Neural cell (in vitro differentiated cells): Measurements from ENCODE around the gene TNFSF15. TPM values are rescaled to one million over a fixed set of nuclear protein-coding genes. Genes with fewer than 3 reads are reported as not detected.

Experiments
- H2AFZ ChIP-seq: fragments of 200-600, 300-800 bp; sonication (generic), shearing (Covaris generic); 2 replicates; pipeline ENCODE4 v1.6.0; 2014; ENCODE audit warnings: low read depth, mild to moderate bottlenecking, antibody characterized with exemption, low read length, moderate library complexity
- H3F3A ChIP-seq: fragments of 200-600 bp; shearing (Covaris generic); 2 replicates; pipeline ENCODE4 v1.6.1; 2016; ENCODE audit warnings: mild to moderate bottlenecking, moderate library complexity, mixed read lengths, antibody characterized with exemption, low read length; ENCODE audit not compliant: insufficient read depth, poor library complexity, severe bottlenecking
- H3K27ac ChIP-seq: fragments of 200-600, 300-800 bp; sonication (generic), shearing (Covaris generic); 2 replicates; pipeline ENCODE4 v1.5.1; 2014; ENCODE audit warnings: mild to moderate bottlenecking, low read length, moderate library complexity
- H3K27me3 ChIP-seq: fragments of 300-800, 200-600 bp; sonication (generic), shearing (Covaris generic); 2 replicates; pipeline ENCODE4 v1.6.0; 2014; ENCODE audit warnings: mild to moderate bottlenecking, low read depth, low read length, moderate library complexity; ENCODE audit not compliant: insufficient read depth
- H3K36me3 ChIP-seq: fragments of 300-800, 200-600 bp; sonication (generic), shearing (Covaris generic); 2 replicates; pipeline ENCODE4 v1.5.1; 2014; ENCODE audit warnings: mild to moderate bottlenecking, antibody characterized with exemption, low read length, moderate library complexity; ENCODE audit not compliant: insufficient read depth
- H3K4me2 ChIP-seq: fragments of 300-800, 200-600 bp; sonication (generic), shearing (Covaris generic); 2 replicates; pipeline ENCODE4 v1.6.0; 2014; ENCODE audit warnings: mild to moderate bottlenecking, low read length
- H3K4me3 ChIP-seq: fragments of 300-800, 200-600 bp; sonication (generic), shearing (Covaris generic); 2 replicates; pipeline ENCODE4 v1.5.1; 2014; ENCODE audit warnings: mild to moderate bottlenecking, low read length, moderate library complexity
- H3K79me2 ChIP-seq: fragments of 200-600 bp; shearing (Covaris generic); replicated peaks from 2 replicates; pipeline ENCODE4 v1.6.0; 2014; ENCODE audit warnings: mild to moderate bottlenecking, low read length, moderate library complexity; ENCODE audit not compliant: insufficient read depth
- H3K9ac ChIP-seq: fragments of 300-800, 200-600 bp; sonication (generic), shearing (Covaris generic); 2 replicates; pipeline ENCODE4 v1.6.1; 2016; ENCODE audit warnings: mild to moderate bottlenecking, low read length, mixed read lengths
- H3K9me2 ChIP-seq: fragments of 200-600 bp; shearing (Covaris generic); 2 replicates; pipeline ENCODE4 v1.6.1; 2016; ENCODE audit warnings: mild to moderate bottlenecking, low read length, mixed read lengths; ENCODE audit not compliant: insufficient read depth
- H3K9me3 ChIP-seq: fragments of 200-600, 300-800 bp; sonication (generic), shearing (Covaris generic); 2 replicates; pipeline ENCODE4 v1.6.1; 2016; ENCODE audit warnings: mild to moderate bottlenecking, mixed run types, low read length, moderate library complexity, mixed read lengths
- H4K20me1 ChIP-seq: fragments of 200-600 bp; shearing (Covaris generic); 2 replicates; pipeline ENCODE4 v1.6.1; 2016; ENCODE audit warnings: mild to moderate bottlenecking, mixed run types; ENCODE audit not compliant: insufficient read depth
- EP300 ChIP-seq: fragments of 450-650 bp; conservative IDR thresholded peaks from 2 replicates; pipeline ENCODE4 v1.6.1; 2014; ENCODE audit warnings: antibody characterized with exemption, mild to moderate bottlenecking, moderate library complexity; ENCODE audit not compliant: poor library complexity, severe bottlenecking
- EZH2 ChIP-seq: fragments of 200-600, 300-800 bp; shearing (Covaris generic), sonication (generic); IDR thresholded peaks from 2 replicates; pipeline ENCODE4 v1.6.1; 2014; ENCODE audit warnings: antibody characterized with exemption, low read length, borderline replicate concordance, mild to moderate bottlenecking; ENCODE audit not compliant: insufficient read depth, poor library complexity, severe bottlenecking
- MXI1 ChIP-seq: fragments of 450-650 bp; conservative IDR thresholded peaks from 2 replicates; pipeline ENCODE4 v1.6.1; 2014; ENCODE audit warnings: antibody characterized with exemption, mild to moderate bottlenecking; ENCODE audit not compliant: poor library complexity, severe bottlenecking
- POLR2AphosphoS5 ChIP-seq: IDR thresholded peaks from 2 replicates; pipeline ENCODE4 v1.6.1; 2012
- RAD21 ChIP-seq: fragments of 450-650 bp; conservative IDR thresholded peaks from 2 replicates; pipeline ENCODE4 v1.6.1; 2014; ENCODE audit warnings: antibody characterized with exemption, mild to moderate bottlenecking, moderate library complexity
- SMC3 ChIP-seq: fragments of 450-650 bp; conservative IDR thresholded peaks from 2 replicates; pipeline ENCODE4 v1.6.1; 2014; ENCODE audit warnings: antibody characterized with exemption, mild to moderate bottlenecking, moderate library complexity; ENCODE audit not compliant: poor library complexity
- TAF1 ChIP-seq: IDR thresholded peaks from 2 replicates; pipeline ENCODE4 v1.6.1; 2012; ENCODE audit warnings: low read depth
- polyA plus RNA-seq: library from polyadenylated mRNA; depleted of rRNA; stranded (reverse); fragments of >200 nt; gene quantifications from 2 replicates; pipeline ENCODE4 v1.2.3, GENCODE V29; 2014
- TF ChIP-seq, protein P1 (sequence below): IDR thresholded peaks from 2 replicates; pipeline ENCODE4 v1.6.1; 2012; ENCODE audit warnings: borderline replicate concordance
- TF ChIP-seq, protein P2 (sequence below): fragments of 450-650 bp; IDR thresholded peaks from 2 replicates; pipeline ENCODE4 v1.5.1; 2014; ENCODE audit warnings: antibody characterized with exemption, mild to moderate bottlenecking, moderate library complexity; ENCODE audit not compliant: poor library complexity, severe bottlenecking

TNFSF15 gene
- polyA plus RNA-seq, 1 donor from 2014 or later: not detected

- no peak overlapping the region for H3K27ac ChIP-seq
- no peak overlapping the region for H3K4me2 ChIP-seq
- no peak overlapping the region for H3K9ac ChIP-seq
- no peaks in the 10 kb centered on the region for H3K36me3 ChIP-seq
- H3K79me2 ChIP-seq: no peaks in the 10 kb centered on the region
- H3K9me3 ChIP-seq: no peaks in the 10 kb centered on the region
- no peaks in the 10 kb centered on the region for H3F3A ChIP-seq
- H3K9me2 ChIP-seq: no peaks in the 10 kb centered on the region
- TF ChIP-seq, protein P1, sequence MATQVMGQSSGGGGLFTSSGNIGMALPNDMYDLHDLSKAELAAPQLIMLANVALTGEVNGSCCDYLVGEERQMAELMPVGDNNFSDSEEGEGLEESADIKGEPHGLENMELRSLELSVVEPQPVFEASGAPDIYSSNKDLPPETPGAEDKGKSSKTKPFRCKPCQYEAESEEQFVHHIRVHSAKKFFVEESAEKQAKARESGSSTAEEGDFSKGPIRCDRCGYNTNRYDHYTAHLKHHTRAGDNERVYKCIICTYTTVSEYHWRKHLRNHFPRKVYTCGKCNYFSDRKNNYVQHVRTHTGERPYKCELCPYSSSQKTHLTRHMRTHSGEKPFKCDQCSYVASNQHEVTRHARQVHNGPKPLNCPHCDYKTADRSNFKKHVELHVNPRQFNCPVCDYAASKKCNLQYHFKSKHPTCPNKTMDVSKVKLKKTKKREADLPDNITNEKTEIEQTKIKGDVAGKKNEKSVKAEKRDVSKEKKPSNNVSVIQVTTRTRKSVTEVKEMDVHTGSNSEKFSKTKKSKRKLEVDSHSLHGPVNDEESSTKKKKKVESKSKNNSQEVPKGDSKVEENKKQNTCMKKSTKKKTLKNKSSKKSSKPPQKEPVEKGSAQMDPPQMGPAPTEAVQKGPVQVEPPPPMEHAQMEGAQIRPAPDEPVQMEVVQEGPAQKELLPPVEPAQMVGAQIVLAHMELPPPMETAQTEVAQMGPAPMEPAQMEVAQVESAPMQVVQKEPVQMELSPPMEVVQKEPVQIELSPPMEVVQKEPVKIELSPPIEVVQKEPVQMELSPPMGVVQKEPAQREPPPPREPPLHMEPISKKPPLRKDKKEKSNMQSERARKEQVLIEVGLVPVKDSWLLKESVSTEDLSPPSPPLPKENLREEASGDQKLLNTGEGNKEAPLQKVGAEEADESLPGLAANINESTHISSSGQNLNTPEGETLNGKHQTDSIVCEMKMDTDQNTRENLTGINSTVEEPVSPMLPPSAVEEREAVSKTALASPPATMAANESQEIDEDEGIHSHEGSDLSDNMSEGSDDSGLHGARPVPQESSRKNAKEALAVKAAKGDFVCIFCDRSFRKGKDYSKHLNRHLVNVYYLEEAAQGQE: no peak
- TF ChIP-seq POLR2AphosphoS5 (no peak), TAF1 (no peak), MXI1 (no peak), RAD21 (no peak), EZH2 (no peak), EP300 (no peak), SMC3 (no peak)
- TF ChIP-seq, protein P2, sequence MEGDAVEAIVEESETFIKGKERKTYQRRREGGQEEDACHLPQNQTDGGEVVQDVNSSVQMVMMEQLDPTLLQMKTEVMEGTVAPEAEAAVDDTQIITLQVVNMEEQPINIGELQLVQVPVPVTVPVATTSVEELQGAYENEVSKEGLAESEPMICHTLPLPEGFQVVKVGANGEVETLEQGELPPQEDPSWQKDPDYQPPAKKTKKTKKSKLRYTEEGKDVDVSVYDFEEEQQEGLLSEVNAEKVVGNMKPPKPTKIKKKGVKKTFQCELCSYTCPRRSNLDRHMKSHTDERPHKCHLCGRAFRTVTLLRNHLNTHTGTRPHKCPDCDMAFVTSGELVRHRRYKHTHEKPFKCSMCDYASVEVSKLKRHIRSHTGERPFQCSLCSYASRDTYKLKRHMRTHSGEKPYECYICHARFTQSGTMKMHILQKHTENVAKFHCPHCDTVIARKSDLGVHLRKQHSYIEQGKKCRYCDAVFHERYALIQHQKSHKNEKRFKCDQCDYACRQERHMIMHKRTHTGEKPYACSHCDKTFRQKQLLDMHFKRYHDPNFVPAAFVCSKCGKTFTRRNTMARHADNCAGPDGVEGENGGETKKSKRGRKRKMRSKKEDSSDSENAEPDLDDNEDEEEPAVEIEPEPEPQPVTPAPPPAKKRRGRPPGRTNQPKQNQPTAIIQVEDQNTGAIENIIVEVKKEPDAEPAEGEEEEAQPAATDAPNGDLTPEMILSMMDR: no peak
- H2AFZ ChIP-seq: no peak overlapping the region
- H3K27me3 ChIP-seq: no peaks in the 10 kb centered on the region
- no peaks in the 10 kb centered on the region for H4K20me1 ChIP-seq
- H3K4me3 ChIP-seq: no peak overlapping the region
Observed at GRCh38 chr9:114787781-114788498, 17.9 kb downstream of the TNFSF15 start.

GRCh38 chr9:114787214-114787613, 18.6 kb downstream of the TNFSF15 start:
- H3K27ac ChIP-seq: no peak overlapping the region
- no peak for TF ChIP-seq SMC3
- no peak for TF ChIP-seq POLR2AphosphoS5
- TF ChIP-seq, protein P2: no peak
- TF ChIP-seq MXI1: no peak
- TF ChIP-seq TAF1: no peak
- TF ChIP-seq RAD21: no peak
- no peak for TF ChIP-seq EP300
- TF ChIP-seq, protein P1: no peak
- TF ChIP-seq EZH2: no peak
- no peaks in the 10 kb centered on the region for H3K79me2 ChIP-seq
- H3K36me3 ChIP-seq: no peaks in the 10 kb centered on the region
- no peak overlapping the region for H2AFZ ChIP-seq
- H3K27me3 ChIP-seq: no peaks in the 10 kb centered on the region
- no peak overlapping the region for H3K9ac ChIP-seq
- no peaks in the 10 kb centered on the region for H4K20me1 ChIP-seq
- H3K4me3 ChIP-seq: no peak overlapping the region
- H3K9me3 ChIP-seq: no peaks in the 10 kb centered on the region
- H3K9me2 ChIP-seq: no peaks in the 10 kb centered on the region
- H3F3A ChIP-seq: no peaks in the 10 kb centered on the region
- H3K4me2 ChIP-seq: no peak overlapping the region
